ENCODE measurements around the gene DIS3L2.

- TF ChIP-seq CTCF (IDR thresholded peaks at IDR 0.05 in 8 of 11, conservative IDR thresholded peaks at IDR 0.05 in 3 of 11) (no peak), POLR2AphosphoS5 (IDR thresholded peaks at IDR 0.05) (no peak)
These were observed 320.5 kb downstream of the DIS3L2 start for GRCh38 chr2:232281858-232282507.
